ENCODE data around the gene CDKAL1.
"Not testable (repeated sequence)": the region's sequence is repeated elsewhere in the genome, so short reads cannot be mapped to it uniquely, and the experiment has no call there.

CDKAL1 gene

GRCh38 chr6:20534295-20535262, at the start of gene CDKAL1:
TSS of gene CDKAL1 (plus strand) at chr6:20534457. CDS start at chr6:20546351, 11,894 bp downstream.
- FAIRE-seq (peak; percentile 73), DNase-seq (ENCODE audit: low spot score) (peak; percentile 80)

- no peak for FAIRE-seq
- no peak for DNase-seq (ENCODE audit: low spot score)
Measured at GRCh38 chr6:20486641-20487040, 47.6 kb upstream of the CDKAL1 start.

GRCh38 chr6:20487669-20488375, 46.4 kb upstream of the CDKAL1 start:
- FAIRE-seq (no peak), DNase-seq (ENCODE audit: low spot score) (no peak)

GRCh38 chr6:20490591-20490990, 43.7 kb upstream of the CDKAL1 start:
- FAIRE-seq: no peak
- DNase-seq (ENCODE audit: low spot score): no peak

GRCh38 chr6:20492099-20492498, 42.2 kb upstream of the CDKAL1 start:
- DNase-seq (ENCODE audit: low spot score) (no peak), FAIRE-seq (no peak)

GRCh38 chr6:20497216-20498040, 36.8 kb upstream of the CDKAL1 start:
- DNase-seq (ENCODE audit: low spot score) (no peak), FAIRE-seq (no peak)

- no peak for FAIRE-seq
- DNase-seq (ENCODE audit: low spot score): no peak
Measured at GRCh38 chr6:20498041-20498385, 36.2 kb upstream of the CDKAL1 start.

GRCh38 chr6:20509212-20509611, 25.0 kb upstream of the CDKAL1 start:
- FAIRE-seq (no peak), DNase-seq (ENCODE audit: low spot score) (no peak)

GRCh38 chr6:20511852-20512251, 22.4 kb upstream of the CDKAL1 start:
- DNase-seq (ENCODE audit: low spot score): no peak
- FAIRE-seq: no peak

GRCh38 chr6:20525208-20525607, 9.0 kb upstream of the CDKAL1 start:
- not testable (repeated sequence) for DNase-seq (ENCODE audit: low spot score); FAIRE-seq

- DNase-seq (ENCODE audit: low spot score): peak; percentile 23
- FAIRE-seq: not testable (repeated sequence)
Measured at GRCh38 chr6:20529086-20529448, 5.2 kb upstream of the CDKAL1 start.

- FAIRE-seq (no peak), DNase-seq (ENCODE audit: low spot score) (no peak)
Measured at GRCh38 chr6:20532881-20533280, 1.4 kb upstream of the CDKAL1 start.

- DNase-seq (ENCODE audit: low spot score) (no peak), FAIRE-seq (no peak)
Measured at GRCh38 chr6:20533746-20534294, 437 bp upstream of the CDKAL1 start.

- FAIRE-seq (no peak), DNase-seq (ENCODE audit: low spot score) (no peak)
Measured at GRCh38 chr6:20538131-20538662, 3.9 kb downstream of the CDKAL1 start.

GRCh38 chr6:20538907-20539306, 4.7 kb downstream of the CDKAL1 start:
- FAIRE-seq (no peak), DNase-seq (ENCODE audit: low spot score) (no peak)

GRCh38 chr6:20539387-20539786, 5.1 kb downstream of the CDKAL1 start:
- DNase-seq (ENCODE audit: low spot score) (no peak), FAIRE-seq (no peak)

GRCh38 chr6:20540683-20541082, 6.4 kb downstream of the CDKAL1 start:
- no peak for FAIRE-seq
- no peak for DNase-seq (ENCODE audit: low spot score)

- DNase-seq (ENCODE audit: low spot score) (no peak), FAIRE-seq (no peak)
Measured at GRCh38 chr6:20541382-20541781, 7.1 kb downstream of the CDKAL1 start.

GRCh38 chr6:20542927-20543602, 8.8 kb downstream of the CDKAL1 start:
- FAIRE-seq (no peak), DNase-seq (ENCODE audit: low spot score) (peak; percentile 46)

- FAIRE-seq (no peak), DNase-seq (ENCODE audit: low spot score) (no peak)
Measured at GRCh38 chr6:20548264-20548663, 14.0 kb downstream of the CDKAL1 start.

Data from RCC 7860 (cell line).